ENCODE measurements around the gene ANO9. TPM values are rescaled to one million over a fixed set of nuclear protein-coding genes. Genes with fewer than 3 reads are reported as not detected.

ANO9 gene
- total and polyA plus RNA-seq, 8 donors: 5.7 to 208 (median 31.6) TPM

GRCh38 chr11:375065-376025, 66.5 kb downstream of the ANO9 start:
- DNase-seq: no peak
- WGBS, 5 donors: 89 to 91% (median 90%) methylated on average over 28 to 41 of the region's 41 CpGs
- H3K9me3 ChIP-seq: no peaks in the 10 kb centered on the region

GRCh38 chr11:373716-374551, 67.9 kb downstream of the ANO9 start:
- WGBS, 5 donors: 77 to 91% (median 83%) methylated on average over 15 to 23 of the region's 23 CpGs
- Histone ChIP-seq H3K4me1 (peaks cover 0 to 8% (median 3%) of the 10 kb centered on the region in 4 donors), H3K27ac (no peak overlapping the region), H3K9me3 (no peaks in the 10 kb centered on the region), H3K4me3 (no peak overlapping the region), H3K36me3 (no peaks in the 10 kb centered on the region), H3K27me3 (peaks cover 0 to 30% (median 10%) of the 10 kb centered on the region in 3 donors)
- DNase-seq: no peak
- no peak for TF ChIP-seq EP300 (IDR thresholded peaks at IDR 0.05)
- intact Hi-C loops (cut with DNase I; ENCODE audit: low total_unique reads): no loop called here

More at GRCh38 chr11:375065-376025, 66.5 kb downstream of the ANO9 start:
- no peak overlapping the region for H3K27ac ChIP-seq
- peaks cover 0 to 36% (median 6%) of the 10 kb centered on the region in 3 donors for H3K27me3 ChIP-seq
- no peaks in the 10 kb centered on the region for H3K36me3 ChIP-seq
- no peak overlapping the region for H3K4me3 ChIP-seq
- TF ChIP-seq POLR2AphosphoS5 (IDR thresholded peaks at IDR 0.05) (no peak), POLR2A (IDR thresholded peaks at IDR 0.05) (no peak)
- intact Hi-C loops (cut with DNase I; ENCODE audit: low total_unique reads): no loop called here
- peaks cover 0 to 2% (median 0%) of the 10 kb centered on the region in 4 donors for H3K4me1 ChIP-seq

GRCh38 chr11:372809-373715, 68.7 kb downstream of the ANO9 start:
- 81 to 86% (median 85%) methylated on average over 26 to 41 of the region's 41 CpGs for WGBS, 5 donors
- TF ChIP-seq EP300 (IDR thresholded peaks at IDR 0.05): no peak
- TF ChIP-seq POLR2A (IDR thresholded peaks at IDR 0.05): no peak
- no peak for TF ChIP-seq CTCF (IDR thresholded peaks at IDR 0.05)
- no peak for TF ChIP-seq POLR2AphosphoS5 (IDR thresholded peaks at IDR 0.05)
- no peaks in the 10 kb centered on the region for H3K36me3 ChIP-seq
- H3K4me1 ChIP-seq: peaks cover 9 to 17% (median 12%) of the 10 kb centered on the region in 4 donors
- no peak overlapping the region for H3K27ac ChIP-seq
- intact Hi-C loops (cut with DNase I; ENCODE audit: low total_unique reads): no loop called here
- H3K9me3 ChIP-seq: no peaks in the 10 kb centered on the region
- peaks cover 1 to 39% (median 18%) of the 10 kb centered on the region in 3 donors for H3K27me3 ChIP-seq
- no peak for DNase-seq
- no peak overlapping the region for H3K4me3 ChIP-seq

GRCh38 chr11:371716-372590, 69.9 kb downstream of the ANO9 start:
- H3K4me1 ChIP-seq: peaks cover 9 to 19% (median 12%) of the 10 kb centered on the region in 4 donors
- H3K27me3 ChIP-seq: peaks cover 8 to 50% (median 30%) of the 10 kb centered on the region in 3 donors
- intact Hi-C loops (cut with DNase I; ENCODE audit: low total_unique reads): no loop called here
- TF ChIP-seq EP300 (IDR thresholded peaks at IDR 0.05): no peak
- no peak for TF ChIP-seq POLR2AphosphoS5 (IDR thresholded peaks at IDR 0.05)
- no peak for TF ChIP-seq CTCF (IDR thresholded peaks at IDR 0.05)
- no peak for TF ChIP-seq POLR2A (IDR thresholded peaks at IDR 0.05)
- H3K27ac ChIP-seq: no peak overlapping the region
- no peaks in the 10 kb centered on the region for H3K36me3 ChIP-seq
- no peaks in the 10 kb centered on the region for H3K9me3 ChIP-seq
- no peak overlapping the region for H3K4me3 ChIP-seq
- WGBS, 5 donors: 82 to 89% (median 85%) methylated on average over 19 of the region's 19 CpGs
- DNase-seq: no peak

Measured in stomach (tissue), 9 donors.